ENCODE measurements around the gene VPS13D.

GRCh38 chr1:12468323-12468722, 238.5 kb downstream of the VPS13D start:
- TF ChIP-seq TAF1 (IDR thresholded peaks at IDR 0.05; ENCODE audit: borderline replicate concordance, low read depth, low read length) (no peak), RELB (IDR thresholded peaks at IDR 0.05; ENCODE audit: low read depth) (no peak), HDAC6 (IDR thresholded peaks at IDR 0.05; ENCODE audit: unreplicated experiment) (no peak)
